Measurements from ENCODE around the gene PSMG3. TPM values are rescaled to one million over a fixed set of nuclear protein-coding genes. Genes with fewer than 3 reads are reported as not detected.
"Not testable (repeated sequence)": the region's sequence is repeated elsewhere in the genome, so short reads cannot be mapped to it uniquely, and the experiment has no call there.

Gene PSMG3
- total RNA-seq, 2 donors from 2014 or later = 29.3 to 35.0 TPM

- DNase-seq (no peak), ATAC-seq (no peak)
- intact Hi-C loops (cut with DNase I, micrococcal nuclease) = no loop called here
Observed at GRCh38 chr7:1529383-1530116, 40.3 kb downstream of the PSMG3 start.

GRCh38 chr7:1526271-1526754 lies 43.5 kb downstream of the PSMG3 start:
- intact Hi-C loops (cut with DNase I, micrococcal nuclease) = no loop called here
- ATAC-seq (no peak), DNase-seq (no peak)

GRCh38 chr7:1525409-1525808 lies 44.4 kb downstream of the PSMG3 start:
- no peak for DNase-seq
- intact Hi-C loops (cut with DNase I, micrococcal nuclease) = no loop called here
- ATAC-seq = no peak

- DNase-seq (peak; percentile 65 to 74), ATAC-seq (peak; percentile 87)
- intact Hi-C loops (cut with DNase I, micrococcal nuclease) = no loop called here
Observed at GRCh38 chr7:1523844-1524243, 46.0 kb downstream of the PSMG3 start.

GRCh38 chr7:1523208-1523607 lies 46.6 kb downstream of the PSMG3 start:
- peak; percentile 93 for ATAC-seq
- peak; percentile 82 to 89 for DNase-seq
- intact Hi-C loops (cut with DNase I, micrococcal nuclease) = no loop called here

- ATAC-seq (no peak), DNase-seq (no peak)
- intact Hi-C loops (cut with DNase I, micrococcal nuclease) = no loop called here
Observed at GRCh38 chr7:1521456-1521855, 48.4 kb downstream of the PSMG3 start.

- intact Hi-C loops (cut with DNase I, micrococcal nuclease) = no loop called here
- no peak for ATAC-seq
- DNase-seq = peak in 1 of 2 donors; percentile 10
Observed at GRCh38 chr7:1520539-1521234, 49.1 kb downstream of the PSMG3 start.

GRCh38 chr7:1519322-1519922 lies 50.4 kb downstream of the PSMG3 start:
- DNase-seq; ATAC-seq; intact Hi-C loops (cut with DNase I, micrococcal nuclease): not testable (repeated sequence)

Other genes with a start within 250 kb of the PSMG3 start
- 10 to 100 TPM; 68.6 to 83.2 TPM for gene MICALL2, start 110.6 kb downstream of the PSMG3 start, total RNA-seq
- gene INTS1, start 65.6 kb downstream of the PSMG3 start, total RNA-seq = 10 to 100 TPM; 67.7 to 67.8 TPM
- 10 to 100 TPM; 42.9 to 45.8 TPM for gene MAFK, start 39.3 kb downstream of the PSMG3 start, total RNA-seq
- gene TMEM184A, start 13.8 kb downstream of the PSMG3 start, total RNA-seq = 10 to 100 TPM; 57.6 to 58.3 TPM
- gene ELFN1, start 100.2 kb upstream of the PSMG3 start, total RNA-seq = under 1 TPM; 0.25 to 0.46 TPM

Measured in left colon (tissue), 2 donors.